Ishikawa (cell line): Measurements from ENCODE around the gene GSE1.

Experiments
- RAD21 ChIP-seq: IDR thresholded peaks from 2 replicates; pipeline ENCODE4 v1.6.1; 2012; ENCODE audit warnings: low read depth
- TCF12 ChIP-seq: IDR thresholded peaks from 2 replicates; pipeline ENCODE4 v1.6.1; 2012; ENCODE audit warnings: low read depth
- YY1 ChIP-seq: IDR thresholded peaks from 2 replicates; pipeline ENCODE4 v1.6.1; 2012; ENCODE audit warnings: low read depth

GRCh38 chr16:85657996-85658395, 44.9 kb downstream of the GSE1 start:
- TF ChIP-seq TCF12 (no peak), RAD21 (no peak), YY1 (no peak)
